WI38 (cell line): ENCODE data around the gene BNIP5.

Source experiments
- H3K4me3 ChIP-seq: 2 replicates; pipeline ENCODE4 v1.5.1; 2011; ENCODE audit warnings: low read depth, mild to moderate bottlenecking, control low read depth, low read length
- TF ChIP-seq, protein P1 (sequence below): IDR thresholded peaks from 2 replicates; pipeline ENCODE4 v1.5.1; 2012; ENCODE audit warnings: low read depth, mild to moderate bottlenecking, control low read depth, low read length

The BNIP5 gene

DNA sequence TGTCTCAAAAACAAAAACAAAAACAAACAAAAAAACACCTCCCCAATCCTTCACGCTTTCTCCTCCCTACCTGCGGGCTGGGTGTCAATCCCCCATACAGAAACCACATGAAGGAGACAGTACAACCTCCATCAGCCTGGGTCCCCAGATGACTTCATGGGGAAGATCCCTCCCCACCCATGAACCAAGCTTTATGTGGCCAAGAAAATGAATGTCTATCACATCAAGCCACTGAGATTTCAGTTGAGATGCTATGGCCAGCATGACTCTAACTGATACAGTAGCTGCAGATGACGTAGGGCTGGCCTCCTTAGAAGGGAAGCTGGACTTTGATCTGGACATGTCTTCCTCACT lies 21.2 kb upstream of the BNIP5 start:
- TF ChIP-seq, protein P1, sequence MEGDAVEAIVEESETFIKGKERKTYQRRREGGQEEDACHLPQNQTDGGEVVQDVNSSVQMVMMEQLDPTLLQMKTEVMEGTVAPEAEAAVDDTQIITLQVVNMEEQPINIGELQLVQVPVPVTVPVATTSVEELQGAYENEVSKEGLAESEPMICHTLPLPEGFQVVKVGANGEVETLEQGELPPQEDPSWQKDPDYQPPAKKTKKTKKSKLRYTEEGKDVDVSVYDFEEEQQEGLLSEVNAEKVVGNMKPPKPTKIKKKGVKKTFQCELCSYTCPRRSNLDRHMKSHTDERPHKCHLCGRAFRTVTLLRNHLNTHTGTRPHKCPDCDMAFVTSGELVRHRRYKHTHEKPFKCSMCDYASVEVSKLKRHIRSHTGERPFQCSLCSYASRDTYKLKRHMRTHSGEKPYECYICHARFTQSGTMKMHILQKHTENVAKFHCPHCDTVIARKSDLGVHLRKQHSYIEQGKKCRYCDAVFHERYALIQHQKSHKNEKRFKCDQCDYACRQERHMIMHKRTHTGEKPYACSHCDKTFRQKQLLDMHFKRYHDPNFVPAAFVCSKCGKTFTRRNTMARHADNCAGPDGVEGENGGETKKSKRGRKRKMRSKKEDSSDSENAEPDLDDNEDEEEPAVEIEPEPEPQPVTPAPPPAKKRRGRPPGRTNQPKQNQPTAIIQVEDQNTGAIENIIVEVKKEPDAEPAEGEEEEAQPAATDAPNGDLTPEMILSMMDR: no peak
- H3K4me3 ChIP-seq: no peak overlapping the region

DNA sequence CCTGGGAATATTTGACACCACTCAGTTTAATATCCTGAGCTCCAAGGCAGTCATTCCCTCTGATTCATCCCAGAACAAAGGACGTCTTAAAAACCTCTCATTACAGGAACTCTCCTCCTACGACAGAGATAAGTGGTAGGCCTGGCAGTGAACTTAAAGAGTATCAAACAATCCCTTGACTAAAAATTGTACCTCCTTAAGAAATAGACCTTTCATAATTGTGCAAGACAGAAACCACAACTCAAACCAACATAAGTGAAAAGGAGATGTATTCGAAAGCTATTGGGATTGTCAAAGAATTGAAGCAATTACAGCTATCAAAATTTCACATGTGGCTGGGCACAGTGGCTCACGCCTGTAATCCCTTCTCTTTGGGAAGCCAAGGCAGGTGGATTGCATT lies 19.1 kb upstream of the BNIP5 start:
- H3K4me3 ChIP-seq: no peak overlapping the region
- TF ChIP-seq, protein P1: no peak

DNA sequence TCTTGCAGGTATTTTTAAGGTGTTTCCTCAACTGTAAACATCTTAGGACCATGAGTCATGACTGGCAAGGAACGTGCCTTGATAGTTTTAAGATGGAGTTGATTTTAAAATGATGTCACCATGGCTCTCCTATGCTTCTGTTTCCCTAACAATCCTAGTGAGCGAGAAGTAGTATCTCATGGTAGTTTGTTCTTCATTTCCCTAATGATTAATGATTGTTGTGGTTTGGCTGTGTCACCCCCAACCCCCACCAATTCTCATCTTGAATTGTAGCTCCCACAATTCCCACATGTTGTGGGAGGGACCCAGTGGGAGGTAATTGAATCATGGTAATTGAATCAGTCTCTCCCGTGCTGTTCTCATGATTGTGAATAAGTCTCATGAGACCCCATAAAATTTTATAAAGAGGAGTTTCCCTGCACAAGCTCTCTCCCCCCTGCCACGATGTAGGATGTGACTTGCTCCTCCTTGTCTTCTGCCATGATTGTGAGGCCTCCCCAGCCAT lies 16.8 kb upstream of the BNIP5 start:
- TF ChIP-seq, protein P1: no peak
- H3K4me3 ChIP-seq: no peak overlapping the region

DNA sequence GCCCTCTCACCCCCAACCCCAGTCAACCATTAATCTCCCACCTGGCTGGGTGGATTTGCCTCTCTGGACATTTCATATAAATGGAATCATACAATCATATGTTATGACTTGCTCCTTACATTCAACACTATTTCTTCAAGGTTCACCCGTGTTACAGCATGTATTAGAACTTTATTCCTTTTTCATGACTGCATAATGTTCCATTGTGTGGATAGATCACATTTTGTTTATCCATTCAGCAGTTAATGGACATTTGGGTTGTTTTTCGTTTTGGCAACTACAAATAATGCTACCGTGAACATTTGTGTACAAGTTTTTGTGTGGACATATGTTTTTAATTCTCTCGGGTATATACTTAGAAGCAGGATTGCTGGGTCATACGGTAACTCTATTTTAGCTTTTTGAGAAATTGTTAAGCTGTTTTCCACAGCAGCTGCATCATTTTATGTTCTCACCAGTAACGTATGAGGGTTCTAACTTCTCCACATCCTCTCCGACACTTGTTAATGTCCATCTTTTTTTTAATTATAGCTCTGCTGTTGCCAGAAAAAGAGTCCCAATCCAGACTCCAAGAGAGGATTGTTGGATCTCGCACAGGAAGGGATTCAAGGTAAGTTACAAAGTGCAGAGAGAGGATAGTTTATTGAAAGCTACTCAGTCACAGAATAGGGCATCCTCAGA lies 15.9 kb upstream of the BNIP5 start:
- H3K4me3 ChIP-seq: no peak overlapping the region
- TF ChIP-seq, protein P1: no peak

DNA sequence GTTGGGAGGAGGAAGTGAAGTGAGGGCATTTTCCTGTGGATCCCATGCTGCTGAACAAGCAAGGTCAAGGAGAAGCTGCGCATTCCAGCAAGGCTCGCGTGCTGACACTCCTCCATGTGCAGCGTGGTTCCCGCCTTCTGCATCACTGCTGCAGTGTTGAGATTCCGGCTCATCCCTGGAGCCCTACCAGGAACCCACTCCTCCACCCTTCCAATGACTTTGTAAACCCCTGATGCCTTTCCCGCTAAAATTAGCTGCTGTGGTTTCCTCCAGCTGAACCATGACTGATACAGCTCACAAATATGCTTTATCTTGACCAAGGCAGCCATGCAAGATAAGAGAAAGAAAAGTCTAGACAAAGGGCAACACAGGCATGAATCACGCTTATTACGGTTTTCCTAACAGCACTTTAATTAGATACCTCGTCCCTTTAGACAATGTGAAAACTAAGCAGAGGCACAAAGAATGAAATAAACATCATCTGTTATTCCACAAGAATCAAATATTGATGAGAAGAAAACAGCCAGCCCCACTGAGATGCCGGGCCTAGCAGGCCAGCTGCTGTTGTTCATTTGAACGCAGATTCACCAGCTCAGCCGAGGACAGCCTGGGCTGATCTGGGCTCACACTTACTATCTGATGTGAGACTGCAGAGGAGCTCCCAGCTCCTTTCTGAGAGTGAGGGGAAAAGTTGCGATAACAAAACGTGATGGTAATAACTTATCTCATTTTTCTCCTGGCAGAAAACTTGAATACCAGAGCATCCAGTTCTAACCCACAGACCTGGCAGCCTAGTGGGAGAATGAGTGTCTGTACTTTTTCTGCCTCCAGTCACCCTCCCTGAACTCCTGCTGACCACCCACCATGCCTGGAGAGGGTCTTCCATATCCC lies 14.2 kb upstream of the BNIP5 start:
- H3K4me3 ChIP-seq: no peak overlapping the region
- TF ChIP-seq, protein P1: no peak

DNA sequence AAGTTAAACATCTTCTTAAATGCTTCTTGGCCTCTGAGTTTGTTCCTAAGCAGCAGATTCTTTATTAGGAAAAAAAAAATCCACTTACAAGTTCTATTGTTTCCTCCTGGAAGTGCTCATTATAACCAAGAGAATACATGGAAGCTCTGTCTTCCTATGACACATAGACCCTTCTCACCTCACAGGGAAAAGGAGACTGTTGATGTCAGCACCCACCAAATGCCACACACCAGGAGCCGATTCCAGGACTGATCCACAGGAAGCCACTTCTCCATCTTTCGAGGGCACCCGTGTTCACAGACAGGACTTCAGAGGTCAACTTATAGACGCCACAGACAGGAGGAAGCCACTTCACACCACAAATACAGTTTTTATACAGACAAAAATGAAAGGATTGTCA lies 13.4 kb upstream of the BNIP5 start:
- no peak overlapping the region for H3K4me3 ChIP-seq
- TF ChIP-seq, protein P1: no peak

DNA sequence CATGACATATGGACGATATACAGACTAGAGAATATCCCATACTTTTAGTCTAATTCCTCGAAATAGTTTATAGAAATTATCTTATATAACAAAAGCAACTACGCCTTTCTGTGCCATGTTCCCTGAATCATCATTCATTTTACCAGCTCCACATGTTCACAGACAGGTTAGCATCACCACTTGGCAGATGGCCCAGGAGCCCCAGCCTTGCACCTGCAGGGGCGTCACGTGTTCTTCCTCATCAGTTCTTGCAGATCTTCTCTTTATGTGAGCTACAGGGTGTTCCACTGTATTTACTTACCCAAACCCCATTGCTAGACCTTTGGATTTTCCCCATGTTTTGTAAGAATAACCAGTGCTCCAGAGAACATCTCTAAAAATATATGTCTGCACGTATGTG lies 12.6 kb upstream of the BNIP5 start:
- H3K4me3 ChIP-seq: no peak overlapping the region
- TF ChIP-seq, protein P1: no peak
